HepG2 (cell line): Measurements from ENCODE around the gene DAAM2. TPM values are rescaled to one million over a fixed set of nuclear protein-coding genes. Genes with fewer than 3 reads are reported as not detected.

Source experiments
- BCL3 ChIP-seq: sonication (generic); formaldehyde crosslinking; IDR thresholded peaks from 2 replicates; pipeline ENCODE4 v1.5.1; 2020; ENCODE audit warnings: mild to moderate bottlenecking, missing genetic modification reagents, moderate library complexity
- DR1 ChIP-seq: sonication (generic); formaldehyde crosslinking; IDR thresholded peaks from 2 replicates; pipeline ENCODE4 v1.8.0; 2021; ENCODE audit warnings: mild to moderate bottlenecking, missing genetic modification reagents, inconsistent platforms
- FOXP4 ChIP-seq: sonication (generic); formaldehyde crosslinking; IDR thresholded peaks from 2 replicates; pipeline ENCODE4 v1.4.0; 2020; ENCODE audit warnings: missing genetic modification reagents
- HIC2 ChIP-seq: sonication (generic); formaldehyde crosslinking; IDR thresholded peaks from 2 replicates; pipeline ENCODE4 v1.9.0; 2022; ENCODE audit warnings: low read depth, missing genetic modification reagents
- RNF2 ChIP-seq: fragments of 450-650 bp; conservative IDR thresholded peaks from 2 replicates; pipeline ENCODE4 v1.6.1; 2016; ENCODE audit warnings: low read depth
- SP1 ChIP-seq, 2 experiments: fragments of 450-650 bp in 1 of 2; sonication (generic) in 1 of 2; formaldehyde crosslinking in 1 of 2; IDR thresholded peaks; 2 replicates each; pipeline versions ENCODE4 v1.4.0 to v1.6.1; 2016 to 2020; ENCODE audit warnings: missing genetic modification reagents in 1 of 2
- SP2 ChIP-seq: sonication (generic); formaldehyde crosslinking; IDR thresholded peaks from 2 replicates; pipeline ENCODE4 v1.5.1; 2020; ENCODE audit warnings: mild to moderate bottlenecking, missing genetic modification reagents
- ZBTB33 ChIP-seq: sonication (generic); formaldehyde crosslinking; IDR thresholded peaks from 2 replicates; pipeline ENCODE4 v1.4.0; 2020; ENCODE audit warnings: missing genetic modification reagents
- ZNF280B ChIP-seq: sonication (generic); formaldehyde crosslinking; IDR thresholded peaks from 2 replicates; pipeline ENCODE4 v1.5.0; 2020; ENCODE audit warnings: missing genetic modification reagents, mild to moderate bottlenecking, borderline replicate concordance
- ZNF446 ChIP-seq: sonication (generic); formaldehyde crosslinking; IDR thresholded peaks from 2 replicates; pipeline ENCODE4 v1.5.0; 2020; ENCODE audit warnings: mild to moderate bottlenecking, missing genetic modification reagents
- ZNF496 ChIP-seq: sonication (generic); formaldehyde crosslinking; IDR thresholded peaks from 2 replicates; pipeline ENCODE4 v1.8.1; 2023; ENCODE audit warnings: mild to moderate bottlenecking, moderate library complexity, missing genetic modification reagents; ENCODE audit not compliant: insufficient replicate concordance
- ZNF773 ChIP-seq: sonication (generic); formaldehyde crosslinking; IDR thresholded peaks from 2 replicates; pipeline ENCODE4 v1.4.0; 2020; ENCODE audit warnings: missing genetic modification reagents, borderline replicate concordance
- polyA plus RNA-seq, 8 experiments: library from polyadenylated mRNA; depleted of rRNA in 3 of 8; stranded (reverse) in 7 of 8; unstranded in 1 of 8; fragments of >200 nt; fragmentation: Illumina TruSeq in 4 of 8; extraction: Trizol in 4 of 8; gene quantifications; 2 replicates each; pipeline versions ENCODE4 v1.2.1 to v1.2.3, GENCODE V29; 2011 to 2016; ENCODE audit warnings: low read depth in 4 of 8, missing spikeins in 1 of 8, mixed read lengths in 1 of 8; ENCODE audit not compliant: insufficient read depth in 1 of 8
- total RNA-seq, 5 experiments: library from RNA; depleted of rRNA; stranded (reverse); fragments of >200 nt; fragmentation: Illumina TruSeq; extraction: Trizol; gene quantifications; 2 replicates each; pipeline ENCODE4 v1.2.3, GENCODE V29; 2016; ENCODE audit warnings: low read depth in 1 of 5
- TF ChIP-seq, protein P1 (sequence below): sonication (generic); formaldehyde crosslinking; IDR thresholded peaks from 2 replicates; pipeline ENCODE4 v1.4.0; 2020; ENCODE audit warnings: mild to moderate bottlenecking, missing genetic modification reagents, borderline replicate concordance

DAAM2 gene
- total and polyA plus RNA-seq, 2 of the 13 experiments (the other 11 are each of a cell fraction or from before 2014, with no cell fraction given) = 0.01 TPM; not detected in 1

- TF ChIP-seq, protein P1, sequence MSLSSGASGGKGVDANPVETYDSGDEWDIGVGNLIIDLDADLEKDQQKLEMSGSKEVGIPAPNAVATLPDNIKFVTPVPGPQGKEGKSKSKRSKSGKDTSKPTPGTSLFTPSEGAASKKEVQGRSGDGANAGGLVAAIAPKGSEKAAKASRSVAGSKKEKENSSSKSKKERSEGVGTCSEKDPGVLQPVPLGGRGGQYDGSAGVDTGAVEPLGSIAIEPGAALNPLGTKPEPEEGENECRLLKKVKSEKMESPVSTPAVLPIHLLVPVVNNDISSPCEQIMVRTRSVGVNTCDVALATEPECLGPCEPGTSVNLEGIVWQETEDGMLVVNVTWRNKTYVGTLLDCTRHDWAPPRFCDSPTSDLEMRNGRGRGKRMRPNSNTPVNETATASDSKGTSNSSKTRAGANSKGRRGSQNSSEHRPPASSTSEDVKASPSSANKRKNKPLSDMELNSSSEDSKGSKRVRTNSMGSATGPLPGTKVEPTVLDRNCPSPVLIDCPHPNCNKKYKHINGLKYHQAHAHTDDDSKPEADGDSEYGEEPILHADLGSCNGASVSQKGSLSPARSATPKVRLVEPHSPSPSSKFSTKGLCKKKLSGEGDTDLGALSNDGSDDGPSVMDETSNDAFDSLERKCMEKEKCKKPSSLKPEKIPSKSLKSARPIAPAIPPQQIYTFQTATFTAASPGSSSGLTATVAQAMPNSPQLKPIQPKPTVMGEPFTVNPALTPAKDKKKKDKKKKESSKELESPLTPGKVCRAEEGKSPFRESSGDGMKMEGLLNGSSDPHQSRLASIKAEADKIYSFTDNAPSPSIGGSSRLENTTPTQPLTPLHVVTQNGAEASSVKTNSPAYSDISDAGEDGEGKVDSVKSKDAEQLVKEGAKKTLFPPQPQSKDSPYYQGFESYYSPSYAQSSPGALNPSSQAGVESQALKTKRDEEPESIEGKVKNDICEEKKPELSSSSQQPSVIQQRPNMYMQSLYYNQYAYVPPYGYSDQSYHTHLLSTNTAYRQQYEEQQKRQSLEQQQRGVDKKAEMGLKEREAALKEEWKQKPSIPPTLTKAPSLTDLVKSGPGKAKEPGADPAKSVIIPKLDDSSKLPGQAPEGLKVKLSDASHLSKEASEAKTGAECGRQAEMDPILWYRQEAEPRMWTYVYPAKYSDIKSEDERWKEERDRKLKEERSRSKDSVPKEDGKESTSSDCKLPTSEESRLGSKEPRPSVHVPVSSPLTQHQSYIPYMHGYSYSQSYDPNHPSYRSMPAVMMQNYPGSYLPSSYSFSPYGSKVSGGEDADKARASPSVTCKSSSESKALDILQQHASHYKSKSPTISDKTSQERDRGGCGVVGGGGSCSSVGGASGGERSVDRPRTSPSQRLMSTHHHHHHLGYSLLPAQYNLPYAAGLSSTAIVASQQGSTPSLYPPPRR (CRISPR knock-in tag) = no peak
- TF ChIP-seq SP2 = no peak
- TF ChIP-seq RNF2 = no peak
- TF ChIP-seq DR1 (CRISPR knock-in tag) = no peak
- TF ChIP-seq SP1 (IDR thresholded peaks at IDR 0.05) = no peak
- TF ChIP-seq SP1 (CRISPR knock-in tag; IDR thresholded peaks at IDR 0.05) = no peak
- no peak for TF ChIP-seq ZNF446 (CRISPR knock-in tag)
- TF ChIP-seq FOXP4 (CRISPR knock-in tag) = no peak
- no peak for TF ChIP-seq ZNF773 (CRISPR knock-in tag)
- TF ChIP-seq ZNF496 (CRISPR knock-in tag) = no peak
- no peak for TF ChIP-seq BCL3 (CRISPR knock-in tag)
- TF ChIP-seq HIC2 (CRISPR knock-in tag) = no peak
- TF ChIP-seq ZBTB33 (CRISPR knock-in tag) = no peak
- no peak for TF ChIP-seq ZNF280B (CRISPR knock-in tag)
Observed at GRCh38 chr6:39930540-39930939, 138.4 kb downstream of the DAAM2 start (continued).
